Mesenteric fat pad (tissue), 1 donor: ENCODE results near the gene XKRX. TPM values are rescaled to one million over a fixed set of nuclear protein-coding genes. Genes with fewer than 3 reads are reported as not detected.

Experiments
- DNase-seq: peaks from one replicate; pipeline ENCODE4 v3.0.0-alpha.2; 2020; ENCODE audit warnings: low spot score
- total RNA-seq: library from RNA; stranded (reverse); fragmentation: NEBNext Ultra II Directional; extraction: Animal tissue kit (Norgen Biotek cat#: 25700); gene quantifications from one replicate; pipeline ENCODE4 v1.2.1, GENCODE V29; 2021
- donor health status: DM: yes; HTN: yes; CAD: no.

Gene XKRX
- total RNA-seq, 1 donor from 2014 or later: not detected

DNA sequence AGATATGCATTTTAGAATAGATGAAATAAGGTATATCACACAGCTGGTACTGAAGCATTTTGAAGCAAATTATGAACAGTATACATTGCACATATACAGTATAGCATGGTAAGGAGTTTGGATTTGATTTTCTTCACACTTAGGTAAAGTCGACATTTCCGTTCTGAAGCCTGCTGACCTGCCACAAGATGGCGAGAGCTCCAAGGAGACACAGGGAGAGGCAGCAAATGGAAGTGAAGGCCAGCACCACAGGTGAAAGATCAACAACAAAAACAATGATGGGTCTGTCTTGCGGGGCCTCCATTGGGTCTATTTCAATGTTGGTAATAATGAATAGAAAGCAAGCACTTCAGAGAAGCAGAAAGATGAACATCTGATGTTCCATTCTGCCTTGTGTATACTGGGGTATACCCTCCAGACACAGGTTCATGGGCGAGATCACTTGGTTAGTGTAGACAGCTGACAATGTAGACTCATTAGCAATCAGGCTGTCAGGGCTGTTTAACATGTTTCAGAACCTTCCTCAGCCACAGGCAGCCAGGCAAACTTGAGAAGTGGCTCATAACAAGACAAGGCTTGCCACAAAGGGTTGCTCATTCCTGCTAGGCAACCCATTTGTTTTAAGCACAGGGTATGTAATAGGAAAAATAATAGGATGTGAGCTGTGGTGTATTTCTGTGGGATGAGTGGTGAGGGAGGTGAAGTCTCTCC, 33.2 kb downstream of the XKRX start:
- DNase-seq: no peak

DNA sequence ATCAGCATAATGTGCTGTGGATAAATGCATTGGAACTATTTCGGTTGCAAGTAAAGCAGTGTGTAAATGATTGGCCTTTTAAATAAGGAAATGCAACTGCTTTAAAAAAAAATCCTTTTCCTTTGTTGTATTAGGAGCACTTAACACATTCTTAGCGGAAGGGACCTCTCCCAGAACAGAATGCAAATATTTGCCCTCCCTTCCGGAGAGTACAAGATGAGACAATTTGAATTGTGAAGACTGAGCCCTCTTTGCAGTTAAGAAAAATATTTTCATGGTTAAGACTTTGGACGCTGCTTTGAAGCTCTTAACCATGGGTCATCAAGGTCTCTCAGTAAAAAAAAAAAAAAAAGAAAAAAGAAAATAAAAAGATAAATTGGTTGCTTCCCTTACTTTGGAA, 45.1 kb downstream of the XKRX start:
- DNase-seq: no peak

- DNase-seq: no peak
Measured at GRCh38 chrX:100880368-100880767, 48.3 kb downstream of the XKRX start.

DNA sequence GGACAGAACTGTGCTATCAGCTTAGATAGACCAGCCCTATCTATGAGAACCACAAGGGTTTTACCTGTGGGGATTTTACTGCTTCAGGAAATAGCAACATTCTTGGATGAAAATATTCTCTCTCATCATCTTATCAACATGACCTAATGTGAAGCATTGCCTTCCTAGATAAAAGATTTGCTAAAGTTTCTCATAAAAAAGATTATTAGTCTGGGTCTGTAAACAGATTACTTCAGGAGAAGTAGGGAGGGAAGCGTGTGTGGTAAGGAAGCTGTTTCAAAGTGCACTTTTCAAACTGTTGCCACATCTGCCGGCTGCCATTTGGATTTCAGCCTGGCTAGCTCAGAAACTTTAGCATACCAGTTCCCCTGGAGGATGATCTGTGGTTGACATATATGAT, 54.4 kb downstream of the XKRX start, which contains the start of gene NOX1:
Gene NOX1 (minus strand): TSS at position 35 of the 400 bp plus-strand sequence. CDS start 220 bp downstream, outside the sequence.
- DNase-seq: no peak

- DNase-seq: no peak
Measured at GRCh38 chrX:100871594-100872560, 56.8 kb downstream of the XKRX start.

DNA sequence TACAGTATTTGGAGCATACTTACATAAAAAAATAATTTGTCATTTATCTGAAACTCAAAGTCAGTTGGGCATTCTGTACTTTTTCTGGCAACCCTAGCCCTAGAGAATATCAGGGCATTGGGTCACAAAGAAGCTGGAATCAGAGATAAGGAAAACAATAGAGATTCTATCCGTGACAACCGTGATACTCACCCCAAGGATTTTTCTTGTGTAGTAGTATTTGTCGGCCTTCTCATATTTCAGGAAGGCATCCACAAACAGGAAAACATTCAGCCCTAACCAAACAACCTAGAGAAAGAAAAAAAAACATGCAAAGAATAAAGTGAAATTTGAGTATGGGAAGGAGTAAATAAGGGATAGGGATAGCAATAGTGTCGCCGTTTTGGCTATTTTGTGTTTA, 58.2 kb downstream of the XKRX start:
- DNase-seq: no peak

GRCh38 chrX:100868273-100868672, 60.4 kb downstream of the XKRX start:
- DNase-seq: no peak

DNA sequence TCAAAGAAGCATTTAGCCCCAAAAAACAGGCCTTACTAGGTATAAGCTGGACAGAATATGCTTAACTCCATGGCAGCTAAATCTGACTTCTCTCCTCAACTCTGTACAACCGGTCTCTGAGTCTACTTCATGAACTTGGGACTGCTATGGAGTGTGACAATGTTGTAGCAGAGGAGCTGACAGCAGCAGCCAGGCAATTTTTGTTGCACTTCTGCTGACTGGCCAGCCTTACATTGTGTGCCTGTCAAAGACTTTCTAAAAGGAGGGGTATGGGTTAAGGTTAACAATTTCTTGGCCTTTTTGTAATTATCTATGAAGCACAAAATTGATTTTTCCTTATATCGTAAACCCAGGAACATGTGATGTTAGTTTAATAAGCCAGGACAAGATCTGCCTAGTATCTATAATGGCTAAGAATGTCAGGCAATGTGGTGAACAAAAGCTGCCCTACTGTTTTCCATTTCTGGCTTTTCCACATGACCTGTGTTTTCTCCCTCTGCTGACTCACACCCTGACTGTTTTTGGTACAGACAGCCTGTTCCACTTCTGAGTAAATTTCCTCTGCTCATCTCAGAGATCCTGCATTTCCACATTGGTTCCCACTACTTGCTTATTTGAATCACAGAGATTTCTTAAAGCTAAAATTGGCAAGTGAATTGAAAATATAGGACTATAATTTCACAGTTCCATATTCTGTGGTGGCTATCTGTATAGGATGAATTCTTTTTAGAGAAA, 63.9 kb downstream of the XKRX start:
- DNase-seq: no peak

Other genes starting within 250 kb of the XKRX start
- 12.3 TPM for gene SYTL4, start 196.8 kb downstream of the XKRX start, total RNA-seq
- gene CSTF2, start 108.5 kb downstream of the XKRX start, total RNA-seq: 8.2 TPM
- not detected for gene NOX1, start 54.6 kb downstream of the XKRX start, total RNA-seq
- gene ARL13A, start 40.8 kb upstream of the XKRX start, total RNA-seq: not detected
- gene TRMT2B, start 123.2 kb upstream of the XKRX start, total RNA-seq: 12.6 TPM
- gene TMEM35A, start 150.0 kb upstream of the XKRX start, total RNA-seq: 0.19 TPM
- 1.4 TPM for gene CENPI, start 169.3 kb upstream of the XKRX start, total RNA-seq